ENCODE results near the gene SLC44A1.

GRCh38 chr9:105241356-105242043, 3.0 kb upstream of the SLC44A1 start:
- TF ChIP-seq RARB (CRISPR knock-in tag; IDR thresholded peaks at IDR 0.05) (no peak), ISL1 (CRISPR knock-in tag; IDR thresholded peaks at IDR 0.05) (no peak), CREB5 (CRISPR knock-in tag; IDR thresholded peaks at IDR 0.05; ENCODE audit: low read depth) (no peak), ZNF70 (CRISPR knock-in tag; IDR thresholded peaks at IDR 0.05) (no peak), TSHZ2 (CRISPR knock-in tag; IDR thresholded peaks at IDR 0.05) (no peak), PATZ1 (CRISPR knock-in tag; IDR thresholded peaks at IDR 0.05; ENCODE audit: borderline replicate concordance) (no peak), ZNF565 (CRISPR knock-in tag; conservative IDR thresholded peaks at IDR 0.05; ENCODE audit: low read depth) (no peak), ZFP3 (CRISPR knock-in tag; IDR thresholded peaks at IDR 0.05) (no peak), ARNTL (CRISPR knock-in tag; IDR thresholded peaks at IDR 0.05; ENCODE audit: borderline replicate concordance, low read depth) (no peak), CSRNP3 (CRISPR knock-in tag; IDR thresholded peaks at IDR 0.05) (no peak), TCF4 (CRISPR knock-in tag; IDR thresholded peaks at IDR 0.05; ENCODE audit: borderline replicate concordance) (no peak)

All from SK-N-SH treated with all-trans-retinoic acid at 6 μM for 48 hours (cell line).